ENCODE results near the gene NGB.

Gene NGB

DNA sequence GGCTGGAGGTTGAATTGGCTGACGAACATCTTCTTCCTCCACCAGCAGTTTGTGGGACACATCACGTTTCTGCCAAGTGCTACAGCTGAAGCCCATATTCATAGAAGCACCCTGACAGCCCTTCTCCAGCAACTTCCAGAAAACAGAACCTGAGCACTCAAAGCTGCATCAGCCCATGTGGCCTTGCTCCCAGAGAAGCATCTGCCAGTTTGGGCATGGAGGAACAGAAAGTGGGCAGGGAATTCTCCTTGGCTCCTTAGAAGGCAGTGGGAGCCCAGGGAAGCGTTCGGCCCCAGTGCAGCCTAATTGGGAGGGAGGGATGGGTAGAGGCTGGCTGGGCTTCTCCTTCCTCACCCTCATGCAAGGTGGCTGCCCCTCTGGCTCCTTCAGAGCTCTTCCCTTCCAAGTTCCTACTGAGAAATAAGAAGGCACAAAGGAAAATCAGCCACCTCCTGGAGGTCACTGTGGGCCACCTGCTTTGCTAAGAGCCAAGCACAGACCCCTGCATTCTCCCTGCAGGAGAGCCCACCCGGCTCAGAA is 4.1 kb upstream of the NGB start:
- DNase-seq = no peak
- Histone ChIP-seq H3K9me3 (ENCODE audit: severe bottlenecking) (no peaks in the 10 kb centered on the region), H3K27ac (no peak overlapping the region), H3K27me3 (ENCODE audit: insufficient read depth, low read depth, severe bottlenecking) (no peaks in the 10 kb centered on the region), H3K4me3 (ENCODE audit: low read depth, low read length) (no peak overlapping the region), H3K36me3 (peaks cover 12% of the 10 kb centered on the region)
- TF ChIP-seq, protein P1, sequence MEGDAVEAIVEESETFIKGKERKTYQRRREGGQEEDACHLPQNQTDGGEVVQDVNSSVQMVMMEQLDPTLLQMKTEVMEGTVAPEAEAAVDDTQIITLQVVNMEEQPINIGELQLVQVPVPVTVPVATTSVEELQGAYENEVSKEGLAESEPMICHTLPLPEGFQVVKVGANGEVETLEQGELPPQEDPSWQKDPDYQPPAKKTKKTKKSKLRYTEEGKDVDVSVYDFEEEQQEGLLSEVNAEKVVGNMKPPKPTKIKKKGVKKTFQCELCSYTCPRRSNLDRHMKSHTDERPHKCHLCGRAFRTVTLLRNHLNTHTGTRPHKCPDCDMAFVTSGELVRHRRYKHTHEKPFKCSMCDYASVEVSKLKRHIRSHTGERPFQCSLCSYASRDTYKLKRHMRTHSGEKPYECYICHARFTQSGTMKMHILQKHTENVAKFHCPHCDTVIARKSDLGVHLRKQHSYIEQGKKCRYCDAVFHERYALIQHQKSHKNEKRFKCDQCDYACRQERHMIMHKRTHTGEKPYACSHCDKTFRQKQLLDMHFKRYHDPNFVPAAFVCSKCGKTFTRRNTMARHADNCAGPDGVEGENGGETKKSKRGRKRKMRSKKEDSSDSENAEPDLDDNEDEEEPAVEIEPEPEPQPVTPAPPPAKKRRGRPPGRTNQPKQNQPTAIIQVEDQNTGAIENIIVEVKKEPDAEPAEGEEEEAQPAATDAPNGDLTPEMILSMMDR (IDR thresholded peaks at IDR 0.05; ENCODE audit: low read depth, low read length) = no peak

DNA sequence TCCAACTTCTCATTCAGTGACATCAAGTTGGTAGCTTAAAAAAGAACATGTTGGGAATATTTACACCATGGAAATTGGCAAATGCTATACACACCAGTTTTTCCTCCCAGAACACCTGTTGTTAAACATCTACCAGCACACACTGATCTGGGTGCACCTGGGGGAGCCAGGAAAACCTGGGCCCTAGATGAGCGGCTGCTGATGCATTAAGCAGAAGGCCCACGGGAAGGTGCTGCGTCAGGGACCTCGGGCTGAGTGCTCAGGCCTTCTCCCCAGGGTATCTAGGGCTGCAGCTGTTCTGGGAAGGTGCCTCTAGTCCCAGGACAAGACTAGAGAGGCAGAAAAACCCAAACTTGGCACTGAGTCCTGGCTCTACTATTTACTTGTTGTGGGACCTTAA is 2.8 kb upstream of the NGB start:
- no peaks in the 10 kb centered on the region for H3K9me3 ChIP-seq (ENCODE audit: severe bottlenecking)
- no peak for DNase-seq
- no peaks in the 10 kb centered on the region for H3K27me3 ChIP-seq (ENCODE audit: insufficient read depth, low read depth, severe bottlenecking)
- H3K4me3 ChIP-seq (ENCODE audit: low read depth, low read length) = no peak overlapping the region
- H3K27ac ChIP-seq = no peak overlapping the region
- TF ChIP-seq, protein P1 (IDR thresholded peaks at IDR 0.05; ENCODE audit: low read depth, low read length) = no peak
- H3K36me3 ChIP-seq = peaks cover 7% of the 10 kb centered on the region; the same call in 1 of the 2 replicates

DNA sequence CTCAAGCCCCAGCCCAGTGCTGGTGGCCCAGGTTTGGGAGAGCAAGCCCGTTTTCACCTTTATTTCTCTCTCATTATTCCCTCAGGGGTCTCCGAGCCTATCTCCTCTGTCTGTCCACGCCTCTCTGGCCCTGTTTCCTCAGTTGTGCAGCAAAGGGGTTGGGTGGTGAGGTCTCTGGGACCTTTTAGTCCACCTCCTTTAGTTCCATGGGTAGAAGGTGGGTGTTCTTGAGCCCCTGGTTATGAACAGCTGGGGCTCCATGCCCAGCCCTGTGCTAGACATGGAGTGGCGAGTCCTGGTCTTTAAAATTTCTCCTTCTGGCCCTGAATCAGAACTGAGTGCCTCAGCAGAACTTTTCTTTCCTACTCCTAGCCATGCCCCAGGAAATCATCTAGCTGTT is 1.3 kb upstream of the NGB start:
- DNase-seq = no peak
- H3K27ac ChIP-seq = no peak overlapping the region
- H3K27me3 ChIP-seq (ENCODE audit: insufficient read depth, low read depth, severe bottlenecking) = no peaks in the 10 kb centered on the region
- H3K9me3 ChIP-seq (ENCODE audit: severe bottlenecking) = peaks cover 3% of the 10 kb centered on the region
- TF ChIP-seq, protein P1 (IDR thresholded peaks at IDR 0.05; ENCODE audit: low read depth, low read length) = no peak
- H3K4me3 ChIP-seq (ENCODE audit: low read depth, low read length) = no peak overlapping the region
- H3K36me3 ChIP-seq = no peaks in the 10 kb centered on the region; the same call in 1 of the 2 replicates

- Histone ChIP-seq H3K27me3 (ENCODE audit: insufficient read depth, low read depth, severe bottlenecking) (no peaks in the 10 kb centered on the region), H3K9me3 (ENCODE audit: severe bottlenecking) (peaks cover 3% of the 10 kb centered on the region), H3K27ac (no peak overlapping the region), H3K36me3 (no peaks in the 10 kb centered on the region), H3K4me3 (ENCODE audit: low read depth, low read length) (no peak overlapping the region)
- DNase-seq = no peak
- TF ChIP-seq, protein P1 (IDR thresholded peaks at IDR 0.05; ENCODE audit: low read depth, low read length) = no peak
Observed at GRCh38 chr14:77270361-77271112, 469 bp downstream of the NGB start.

DNA sequence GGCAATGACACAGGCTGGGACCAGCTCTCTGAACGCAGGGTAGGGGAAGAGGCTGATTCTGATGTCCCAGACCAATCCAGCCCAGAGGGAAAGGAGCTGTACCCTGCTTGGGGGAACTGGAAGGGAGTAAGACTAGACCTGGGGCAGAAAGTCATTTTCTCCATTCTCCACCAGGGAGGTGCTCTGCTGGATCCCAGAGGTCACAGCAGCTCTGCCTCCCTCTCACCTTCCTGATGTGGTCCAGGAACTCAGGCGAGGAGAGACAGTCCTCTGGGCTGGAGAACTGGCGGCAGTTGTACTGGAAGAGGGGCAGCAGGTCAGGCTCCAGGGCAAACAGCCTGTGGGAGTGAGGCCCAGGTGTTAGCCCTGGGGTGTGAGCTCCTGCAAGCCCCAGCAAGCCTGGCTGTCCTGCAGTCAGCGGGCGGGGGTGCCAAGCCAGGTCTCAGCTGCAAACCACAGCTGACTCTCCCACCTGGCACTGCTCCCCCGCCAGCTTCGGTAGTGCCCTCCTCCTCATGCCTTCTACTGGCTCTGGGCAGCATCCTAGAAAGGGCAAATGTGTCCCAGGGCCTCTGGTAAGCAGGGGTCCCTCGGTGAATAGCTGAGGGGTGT is 1.9 kb downstream of the NGB start:
- Histone ChIP-seq H3K9me3 (ENCODE audit: severe bottlenecking) (peaks cover 3% of the 10 kb centered on the region), H3K36me3 (no peaks in the 10 kb centered on the region), H3K27ac (no peak overlapping the region), H3K4me3 (ENCODE audit: low read depth, low read length) (no peak overlapping the region), H3K27me3 (ENCODE audit: insufficient read depth, low read depth, severe bottlenecking) (no peaks in the 10 kb centered on the region)
- DNase-seq = peak; percentile 35
- TF ChIP-seq, protein P1 (IDR thresholded peaks at IDR 0.05; ENCODE audit: low read depth, low read length) = no peak

Measured in WERI-Rb-1 (cell line).